HUES64 (cell line): ENCODE data around the gene ZCWPW1.
"Not testable (repeated sequence)": the region's sequence is repeated elsewhere in the genome, so short reads cannot be mapped to it uniquely, and the experiment has no call there.

ENCODE experiments used
- H3K27ac ChIP-seq: 2 replicates; pipeline ENCODE4 v1.7.0; 2013; ENCODE audit warnings: low read depth, low read length, inconsistent platforms
- H3K27me3 ChIP-seq: 2 replicates; pipeline ENCODE4 v1.6.1; 2013; ENCODE audit warnings: mild to moderate bottlenecking, low read length; ENCODE audit not compliant: insufficient read depth
- H3K36me3 ChIP-seq: 2 replicates; pipeline ENCODE4 v1.6.1; 2013; ENCODE audit warnings: mild to moderate bottlenecking, low read length; ENCODE audit not compliant: insufficient read depth
- H3K4me1 ChIP-seq: 2 replicates; pipeline ENCODE4 v1.6.1; 2013; ENCODE audit warnings: mild to moderate bottlenecking, low read length, moderate library complexity; ENCODE audit not compliant: insufficient read depth
- H3K4me3 ChIP-seq: 2 replicates; pipeline ENCODE4 v1.5.1; 2013; ENCODE audit warnings: mild to moderate bottlenecking, low read length, moderate library complexity
- H3K9ac ChIP-seq: 2 replicates; pipeline ENCODE4 v1.6.1; 2013; ENCODE audit warnings: mild to moderate bottlenecking, low read depth, low read length
- H3K9me3 ChIP-seq: 2 replicates; pipeline ENCODE4 v1.6.1; 2013; ENCODE audit warnings: low read depth, low read length; ENCODE audit not compliant: insufficient read depth
- WGBS: fragments of 150-250, 120-280 bp; methylation state at CpG from one replicate; pipeline ENCODE4 v1.1.7; 2013; ENCODE audit warnings: missing lambda C conversion rate; 5-methylcytosine and 5-hydroxymethylcytosine counted together

ZCWPW1 gene

GRCh38 chr7:100358027-100358856, 70.3 kb downstream of the ZCWPW1 start, which contains the start of gene PILRB:
TSS of gene PILRB (plus strand) at chr7:100358117. CDS start at chr7:100358303, 186 bp downstream.
- H3K9ac ChIP-seq, result no peak within 1 kb of the TSS
- H3K36me3 ChIP-seq, result peaks cover 96% of the 10 kb centered on the region
- WGBS, result 88% methylated on average over 10 of the region's 11 CpGs

DNA sequence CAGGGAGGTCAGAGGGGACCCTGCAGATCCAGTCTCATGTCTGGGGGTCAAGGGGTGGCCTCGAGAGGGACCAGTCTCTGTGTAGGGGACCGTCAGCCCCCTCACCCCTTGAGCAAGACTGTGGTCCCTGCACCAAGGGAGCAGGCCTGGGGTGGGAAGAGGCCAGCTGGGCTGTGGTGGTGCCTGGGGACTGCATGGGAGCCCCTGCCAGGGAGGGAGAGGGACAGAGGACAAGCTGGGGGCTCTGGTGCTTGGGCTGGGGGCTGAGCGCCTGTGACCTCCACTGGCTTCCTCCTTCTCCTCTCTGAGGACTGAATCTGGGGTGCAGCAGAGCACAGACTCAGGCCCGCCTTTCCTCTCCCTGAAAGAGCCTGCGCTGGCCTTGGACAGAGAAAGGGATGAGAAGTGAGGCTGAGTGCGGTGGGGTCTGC, 71.4 kb downstream of the ZCWPW1 start:
- no peak overlapping the region for H3K4me3 ChIP-seq
- no peaks in the 10 kb centered on the region for H3K9me3 ChIP-seq
- peaks cover 92% of the 10 kb centered on the region for H3K36me3 ChIP-seq
- H3K9ac ChIP-seq, result no peak overlapping the region
- H3K4me1 ChIP-seq, result no peaks in the 10 kb centered on the region
- H3K27ac ChIP-seq, result no peak overlapping the region
- 87% methylated on average over 6 of the region's 6 CpGs for WGBS
- H3K27me3 ChIP-seq, result no peaks in the 10 kb centered on the region

More at GRCh38 chr7:100358027-100358856, 70.3 kb downstream of the ZCWPW1 start, which contains the start of gene PILRB:
- Histone ChIP-seq H3K4me1 (no peaks in the 10 kb centered on the region), H3K27me3 (no peaks in the 10 kb centered on the region), H3K9me3 (no peaks in the 10 kb centered on the region), H3K4me3 (no peak within 1 kb of the TSS), H3K27ac (no peak within 1 kb of the TSS)

DNA sequence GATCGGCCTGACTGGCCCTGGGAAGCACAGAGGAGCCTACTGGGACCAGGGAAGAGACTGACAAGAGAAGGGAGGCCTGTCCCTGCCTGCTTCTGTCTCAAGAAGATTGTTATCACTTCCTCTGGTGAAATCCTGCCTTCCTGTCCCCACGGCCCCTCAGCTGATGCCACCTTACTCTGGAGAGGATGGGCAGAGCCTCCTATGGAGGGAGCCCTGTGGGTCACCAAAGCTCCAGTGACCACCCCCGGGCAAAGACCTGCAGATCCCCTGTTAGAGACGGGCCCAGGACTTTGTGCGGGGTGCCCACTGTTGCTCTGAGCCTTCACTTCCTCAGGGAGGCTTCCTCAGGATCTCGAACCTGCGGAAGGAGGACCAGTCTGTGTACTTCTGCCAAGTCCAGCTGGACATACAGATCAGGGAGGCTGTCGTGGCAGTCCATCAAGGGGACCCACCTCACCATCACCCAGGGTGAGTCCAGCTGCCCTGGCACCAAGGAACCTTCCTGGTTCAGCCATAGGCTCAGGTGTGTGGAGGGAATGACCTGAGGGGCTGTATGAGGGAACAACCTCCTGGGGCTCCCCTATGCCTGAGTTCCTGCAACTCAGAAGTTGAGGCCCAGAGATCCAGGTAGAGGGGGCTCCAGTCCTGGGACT, 72.0 kb downstream of the ZCWPW1 start:
- Histone ChIP-seq H3K27me3 (no peaks in the 10 kb centered on the region), H3K27ac (no peak overlapping the region), H3K4me3 (no peak overlapping the region), H3K9me3 (no peaks in the 10 kb centered on the region), H3K4me1 (no peaks in the 10 kb centered on the region), H3K36me3 (peaks cover 91% of the 10 kb centered on the region), H3K9ac (no peak overlapping the region)
- 95% methylated on average over 8 of the region's 8 CpGs for WGBS

- 96% methylated on average over 6 of the region's 6 CpGs for WGBS
- H3K27ac ChIP-seq, result no peak overlapping the region
- no peak overlapping the region for H3K9ac ChIP-seq
- no peak overlapping the region for H3K4me3 ChIP-seq
- H3K36me3 ChIP-seq, result peaks cover 91% of the 10 kb centered on the region
- H3K9me3 ChIP-seq, result no peaks in the 10 kb centered on the region
- no peaks in the 10 kb centered on the region for H3K27me3 ChIP-seq
- H3K4me1 ChIP-seq, result no peaks in the 10 kb centered on the region
Observed at GRCh38 chr7:100353685-100354330, 74.7 kb downstream of the ZCWPW1 start.

DNA sequence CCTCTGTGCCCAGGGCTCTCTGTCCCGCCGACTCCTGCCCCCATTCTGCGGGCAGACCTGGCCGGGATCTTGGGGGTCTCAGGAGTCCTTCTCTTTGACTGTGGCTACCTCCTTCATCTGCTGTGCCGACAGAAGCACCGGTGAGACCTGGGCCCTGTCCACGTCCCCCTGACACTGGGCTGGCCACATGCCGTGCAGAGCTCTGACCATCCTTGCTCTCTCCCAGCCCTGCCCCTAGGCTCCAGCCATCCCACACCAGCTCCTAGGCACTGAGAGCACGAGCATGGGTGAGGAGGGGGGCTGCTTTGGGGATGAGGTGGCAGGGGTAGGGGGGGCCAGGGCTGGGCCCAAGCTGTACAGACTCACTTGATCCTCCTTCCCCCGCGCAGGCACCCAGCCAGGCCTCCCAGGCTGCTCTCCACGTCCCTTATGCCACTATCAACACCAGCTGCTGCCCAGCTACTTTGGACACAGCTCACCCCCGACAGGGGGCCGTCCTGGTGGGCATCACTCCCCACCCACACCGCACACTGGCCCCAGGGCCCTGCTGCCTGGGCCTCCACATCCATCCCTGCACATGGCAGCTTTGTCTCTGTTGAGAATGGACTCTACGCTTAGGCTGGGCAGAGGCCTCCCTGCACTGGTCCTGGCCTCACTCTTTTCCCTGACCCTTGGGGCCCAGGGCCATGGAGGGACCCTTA, 75.4 kb downstream of the ZCWPW1 start:
- 95% methylated on average over 16 of the region's 16 CpGs for WGBS
- H3K4me3 ChIP-seq, result no peak overlapping the region
- no peaks in the 10 kb centered on the region for H3K27me3 ChIP-seq
- no peaks in the 10 kb centered on the region for H3K4me1 ChIP-seq
- H3K27ac ChIP-seq, result no peak overlapping the region
- peaks cover 87% of the 10 kb centered on the region for H3K36me3 ChIP-seq
- H3K9ac ChIP-seq, result no peak overlapping the region
- no peaks in the 10 kb centered on the region for H3K9me3 ChIP-seq

DNA sequence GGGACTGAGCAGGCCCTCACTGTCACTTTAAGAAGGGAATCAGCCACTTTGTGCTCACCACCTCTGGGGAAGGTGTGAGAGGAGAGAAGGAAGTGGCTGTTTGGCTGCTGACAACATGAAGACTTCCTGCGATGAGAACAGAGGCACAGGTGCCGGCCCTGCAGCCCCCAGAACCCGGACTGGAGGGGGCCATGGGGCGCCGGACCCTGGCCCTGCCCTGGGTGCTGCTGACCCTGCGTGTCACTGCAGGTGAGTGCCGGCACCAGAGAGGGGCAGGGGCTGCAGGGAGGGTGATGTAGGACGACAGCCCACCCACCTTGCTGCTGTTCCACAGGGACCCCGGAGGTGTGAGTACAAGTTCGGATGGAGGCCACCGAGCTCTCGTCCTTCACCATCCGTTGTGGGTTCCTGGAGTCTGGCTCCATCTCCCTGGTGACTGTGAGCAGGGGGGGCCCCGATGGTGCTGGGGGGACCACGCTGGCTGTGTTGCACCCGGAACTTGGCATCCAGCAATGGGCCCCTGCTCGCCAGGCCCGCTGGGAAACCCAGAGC, 76.2 kb downstream of the ZCWPW1 start:
- not testable (repeated sequence) for H3K27me3 ChIP-seq, H3K4me3 ChIP-seq, H3K27ac ChIP-seq, H3K9ac ChIP-seq, H3K4me1 ChIP-seq, H3K9me3 ChIP-seq
- H3K36me3 ChIP-seq, result peaks cover 87% of the 10 kb centered on the region
- WGBS, result 96% methylated on average over 16 of the region's 18 CpGs

DNA sequence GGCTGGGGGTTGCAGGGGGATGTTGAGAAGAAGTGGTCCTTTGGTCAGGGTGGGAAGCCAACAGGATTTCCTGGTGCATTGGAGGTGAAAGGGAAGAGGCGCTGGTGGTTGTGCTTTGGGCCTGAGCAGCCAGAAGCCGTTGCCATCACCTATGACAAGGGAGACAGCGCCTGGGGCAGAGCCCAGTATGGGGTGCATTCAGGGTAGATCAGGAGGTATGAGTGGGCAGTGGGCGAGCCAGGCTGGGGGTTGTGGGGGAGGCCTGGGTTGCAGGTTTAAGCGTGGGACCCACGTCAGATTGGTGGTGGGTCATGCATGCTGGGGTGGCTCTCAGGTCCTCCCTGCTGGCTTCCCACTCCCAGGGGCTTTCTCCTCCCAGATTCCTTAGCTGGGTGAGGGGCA, 76.8 kb downstream of the ZCWPW1 start:
- Histone ChIP-seq H3K36me3 (peaks cover 89% of the 10 kb centered on the region), H3K9me3 (no peaks in the 10 kb centered on the region), H3K27ac (no peak overlapping the region), H3K4me3 (no peak overlapping the region), H3K27me3 (no peaks in the 10 kb centered on the region), H3K9ac (no peak overlapping the region), H3K4me1 (no peaks in the 10 kb centered on the region)
- 90% methylated on average over 6 of the region's 6 CpGs for WGBS
